ENCODE measurements around the gene PDE11A.
"Not testable (repeated sequence)": the region's sequence is repeated elsewhere in the genome, so short reads cannot be mapped to it uniquely, and the experiment has no call there.

PDE11A gene

GRCh38 chr2:178074123-178075005, 1.8 kb upstream of the PDE11A start:
- no peak for DNase-seq (ENCODE audit: low spot score)

- no peak for DNase-seq (ENCODE audit: low spot score)
Measured at GRCh38 chr2:178072000-178072382, 586 bp downstream of the PDE11A start.

GRCh38 chr2:178070824-178071223, 1.8 kb downstream of the PDE11A start:
- no peak for DNase-seq (ENCODE audit: low spot score)

- DNase-seq (ENCODE audit: low spot score), result no peak
Measured at GRCh38 chr2:178069551-178069950, 3.0 kb downstream of the PDE11A start.

GRCh38 chr2:178068823-178069454, 3.6 kb downstream of the PDE11A start:
- no peak for DNase-seq (ENCODE audit: low spot score)

- DNase-seq (ENCODE audit: low spot score), result no peak
Measured at GRCh38 chr2:178066890-178067669, 5.5 kb downstream of the PDE11A start.

- DNase-seq (ENCODE audit: low spot score), result no peak
Measured at GRCh38 chr2:178066324-178066723, 6.3 kb downstream of the PDE11A start.

- no peak for DNase-seq (ENCODE audit: low spot score)
Measured at GRCh38 chr2:178059681-178060080, 12.9 kb downstream of the PDE11A start.

GRCh38 chr2:178059111-178059510, 13.5 kb downstream of the PDE11A start:
- DNase-seq (ENCODE audit: low spot score), result no peak

GRCh38 chr2:178057179-178057680, 15.3 kb downstream of the PDE11A start:
- no peak for DNase-seq (ENCODE audit: low spot score)

- no peak for DNase-seq (ENCODE audit: low spot score)
Measured at GRCh38 chr2:178056345-178056744, 16.2 kb downstream of the PDE11A start.

- DNase-seq (ENCODE audit: low spot score), result not testable (repeated sequence)
Measured at GRCh38 chr2:178051257-178051656, 21.3 kb downstream of the PDE11A start.

- DNase-seq (ENCODE audit: low spot score), result no peak
Measured at GRCh38 chr2:178047391-178047790, 25.2 kb downstream of the PDE11A start.

- DNase-seq (ENCODE audit: low spot score), result no peak
Measured at GRCh38 chr2:178044836-178045235, 27.7 kb downstream of the PDE11A start.

- DNase-seq (ENCODE audit: low spot score), result no peak
Measured at GRCh38 chr2:178043266-178043665, 29.3 kb downstream of the PDE11A start.

- DNase-seq (ENCODE audit: low spot score), result not testable (repeated sequence)
Measured at GRCh38 chr2:178033583-178033982, 39.0 kb downstream of the PDE11A start.

GRCh38 chr2:178029342-178029741, 43.2 kb downstream of the PDE11A start:
- no peak for DNase-seq (ENCODE audit: low spot score)

GRCh38 chr2:178025551-178026185, 46.9 kb downstream of the PDE11A start:
- no peak for DNase-seq (ENCODE audit: low spot score)

- DNase-seq (ENCODE audit: low spot score), result no peak
Measured at GRCh38 chr2:178018141-178018540, 54.4 kb downstream of the PDE11A start.

- no peak for DNase-seq (ENCODE audit: low spot score)
Measured at GRCh38 chr2:178016612-178017011, 56.0 kb downstream of the PDE11A start.

- DNase-seq (ENCODE audit: low spot score), result no peak
Measured at GRCh38 chr2:178012639-178013038, 59.9 kb downstream of the PDE11A start.

GRCh38 chr2:178009813-178010212, 62.8 kb downstream of the PDE11A start:
- DNase-seq (ENCODE audit: low spot score), result no peak

All from NAMALWA (cell line).